H9 (cell line): ENCODE data around the gene LRRC3C. TPM values are rescaled to one million over a fixed set of nuclear protein-coding genes. Genes with fewer than 3 reads are reported as not detected.

Experiments used
- DNase-seq: peaks from one replicate; pipeline ENCODE4 v3.0.0-alpha.2; 2017
- H2AFZ ChIP-seq: one replicate; pipeline ENCODE4 v1.6.1; 2013; ENCODE audit warnings: mild to moderate bottlenecking, low read length, control low read depth, moderate library complexity
- H2AK5ac ChIP-seq: 2 replicates; pipeline ENCODE4 v1.6.1; 2013; ENCODE audit warnings: low read length, control low read depth, mixed read lengths; ENCODE audit not compliant: insufficient read length
- H2BK120ac ChIP-seq: one replicate; pipeline ENCODE4 v1.6.1; 2013; ENCODE audit warnings: low read depth, mild to moderate bottlenecking, low read length, control low read depth, inconsistent platforms; ENCODE audit not compliant: poor library complexity, severe bottlenecking
- H2BK12ac ChIP-seq: 2 replicates; pipeline ENCODE4 v1.6.1; 2013; ENCODE audit warnings: low read length, control low read depth, mixed read lengths, low read depth; ENCODE audit not compliant: insufficient read length
- H2BK15ac ChIP-seq: 2 replicates; pipeline ENCODE4 v1.6.1; 2013; ENCODE audit warnings: low read depth, low read length, control low read depth
- H2BK20ac ChIP-seq: one replicate; pipeline ENCODE4 v1.6.1; 2013; ENCODE audit warnings: low read depth, mild to moderate bottlenecking, low read length, control low read depth, inconsistent platforms; ENCODE audit not compliant: poor library complexity, severe bottlenecking
- H2BK5ac ChIP-seq: 2 replicates; pipeline ENCODE4 v1.6.1; 2013; ENCODE audit warnings: low read length, control low read depth, mixed read lengths; ENCODE audit not compliant: insufficient read length
- H3K14ac ChIP-seq: 2 replicates; pipeline ENCODE4 v1.6.1; 2013; ENCODE audit warnings: low read length, control low read depth; ENCODE audit not compliant: insufficient read depth
- H3K18ac ChIP-seq: 2 replicates; pipeline ENCODE4 v1.6.1; 2013; ENCODE audit warnings: low read depth, mild to moderate bottlenecking, mixed read lengths, low read length, control low read depth; ENCODE audit not compliant: insufficient read length
- H3K23ac ChIP-seq: 2 replicates; pipeline ENCODE4 v1.6.1; 2013; ENCODE audit warnings: low read length, control low read depth, mixed read lengths, low read depth; ENCODE audit not compliant: insufficient read length
- H3K23me2 ChIP-seq: 2 replicates; pipeline ENCODE4 v1.6.1; 2013; ENCODE audit warnings: low read depth, mild to moderate bottlenecking, mixed read lengths, low read length, control low read depth; ENCODE audit not compliant: insufficient read length, poor library complexity, severe bottlenecking
- H3K27ac ChIP-seq: 2 replicates; pipeline ENCODE4 v1.5.1; 2013; ENCODE audit warnings: low read length, control low read depth, mixed read lengths, low read depth; ENCODE audit not compliant: insufficient read length
- H3K27me3 ChIP-seq: 2 replicates; pipeline ENCODE4 v1.6.1; 2013; ENCODE audit warnings: low read length, control low read depth, inconsistent platforms; ENCODE audit not compliant: insufficient read depth
- H3K4ac ChIP-seq: 2 replicates; pipeline ENCODE4 v1.6.1; 2013; ENCODE audit warnings: low read depth, mild to moderate bottlenecking, control low read depth, inconsistent platforms, low read length, moderate library complexity
- H3K4me1 ChIP-seq: 2 replicates; pipeline ENCODE4 v1.6.1; 2013; ENCODE audit warnings: low read length, control low read depth, inconsistent platforms; ENCODE audit not compliant: insufficient read depth
- H3K4me2 ChIP-seq: 2 replicates; pipeline ENCODE4 v1.6.1; 2013; ENCODE audit warnings: low read length, control low read depth, mixed read lengths; ENCODE audit not compliant: insufficient read length, insufficient read depth
- H3K56ac ChIP-seq: 2 replicates; pipeline ENCODE4 v1.6.1; 2013; ENCODE audit warnings: low read depth, mild to moderate bottlenecking, mixed read lengths, low read length, control low read depth; ENCODE audit not compliant: insufficient read length
- H3K79me1 ChIP-seq: 2 replicates; pipeline ENCODE4 v1.6.1; 2013; ENCODE audit warnings: low read depth, mild to moderate bottlenecking, moderate library complexity, low read length, control low read depth, inconsistent platforms; ENCODE audit not compliant: insufficient read depth, poor library complexity, severe bottlenecking
- H3K79me2 ChIP-seq: 2 replicates; pipeline ENCODE4 v1.6.1; 2013; ENCODE audit warnings: low read length, control low read depth, inconsistent platforms; ENCODE audit not compliant: insufficient read depth
- H3K9ac ChIP-seq: 2 replicates; pipeline ENCODE4 v1.6.1; 2013; ENCODE audit warnings: low read length, control low read depth, mixed read lengths; ENCODE audit not compliant: insufficient read length; ENCODE audit errors: extremely low read depth
- H3K9me3 ChIP-seq: one replicate; pipeline ENCODE4 v1.6.1; 2013; ENCODE audit warnings: low read depth, low read length, inconsistent platforms; ENCODE audit not compliant: control insufficient read depth
- H3T11ph ChIP-seq: one replicate; pipeline ENCODE4 v1.6.1; 2013; ENCODE audit warnings: mild to moderate bottlenecking, low read length, control low read depth, inconsistent platforms
- H4K20me1 ChIP-seq: one replicate; pipeline ENCODE4 v1.6.1; 2013; ENCODE audit not compliant: control insufficient read depth, insufficient read length, insufficient read depth
- H4K5ac ChIP-seq: 2 replicates; pipeline ENCODE4 v1.6.1; 2013; ENCODE audit warnings: low read depth, mild to moderate bottlenecking, mixed read lengths, low read length, control low read depth; ENCODE audit not compliant: insufficient read length
- H4K8ac ChIP-seq: replicated peaks from 2 replicates; pipeline ENCODE4 v1.6.1; 2013; ENCODE audit warnings: low read length, control low read depth, mixed read lengths, low read depth; ENCODE audit not compliant: insufficient read length
- H4K91ac ChIP-seq: 2 replicates; pipeline ENCODE4 v1.6.1; 2013; ENCODE audit warnings: low read depth, mild to moderate bottlenecking, moderate library complexity, mixed read lengths, low read length, control low read depth; ENCODE audit not compliant: insufficient read length
- H3K27ac Mint-ChIP-seq, 3 experiments: 2 replicates in 2 of 3; 3 replicates in 1 of 3; pipeline ENCODE4 v1.8.0; 2020 to 2021; ENCODE audit warnings: mixed read lengths in 3 of 3, mild to moderate bottlenecking in 1 of 3, moderate library complexity in 1 of 3
- H3K27me3 Mint-ChIP-seq: 2 replicates; pipeline ENCODE4 v1.8.0; 2021; ENCODE audit warnings: low read depth, mild to moderate bottlenecking, moderate library complexity, mixed read lengths
- H3K36me3 Mint-ChIP-seq, 3 experiments: 2 replicates in 2 of 3; 3 replicates in 1 of 3; pipeline ENCODE4 v1.8.0; 2020 to 2021; ENCODE audit warnings: low read depth in 3 of 3, mixed read lengths in 3 of 3; ENCODE audit not compliant: insufficient read depth in 1 of 3
- H3K4me1 Mint-ChIP-seq, 2 experiments: 2 replicates each; pipeline ENCODE4 v1.8.0; 2020; ENCODE audit warnings: mixed read lengths in 2 of 2
- H3K4me3 Mint-ChIP-seq, 2 experiments: 2 replicates in 1 of 2; 3 replicates in 1 of 2; pipeline ENCODE4 v1.8.0; 2020 to 2021; ENCODE audit warnings: mild to moderate bottlenecking in 2 of 2, mixed read lengths in 2 of 2, moderate library complexity in 1 of 2
- H3K9me3 Mint-ChIP-seq, 2 experiments: 2 replicates in 1 of 2; 3 replicates in 1 of 2; pipeline ENCODE4 v1.8.0; 2020; ENCODE audit warnings: mild to moderate bottlenecking in 2 of 2, mixed read lengths in 2 of 2, moderate library complexity in 1 of 2
- CTCF ChIP-seq: fragments of 200-600 bp; sonication (generic); conservative IDR thresholded peaks from 3 replicates; pipeline ENCODE4 v1.8.0; 2021; ENCODE audit warnings: antibody characterized with exemption, mild to moderate bottlenecking
- WGBS: extraction: QIAGEN DNeasy Blood & Tissue Kit; methylation state at CpG from one replicate; pipeline ENCODE4 v1.1.7; 2013; ENCODE audit warnings: missing lambda C conversion rate, low lambda C conversion rate, mixed read lengths; ENCODE audit not compliant: insufficient read length; ENCODE audit errors: extremely low coverage; 5-methylcytosine and 5-hydroxymethylcytosine counted together
- total RNA-seq: library from RNA; stranded (reverse); gene quantifications from 2 replicates; pipeline ENCODE4 v1.2.1, GENCODE V29; 2021

Gene LRRC3C
- total RNA-seq, 1 experiment from 2014 or later: not detected

GRCh38 chr17:39937447-39937846, 9.9 kb downstream of the LRRC3C start:
- H4K5ac ChIP-seq: no peak overlapping the region
- H3K18ac ChIP-seq: no peak overlapping the region
- H3K23me2 ChIP-seq: no peaks in the 10 kb centered on the region

More at GRCh38 chr17:39937447-39937846, 9.9 kb downstream of the LRRC3C start:
- H4K20me1 ChIP-seq: no peaks in the 10 kb centered on the region
- no peak overlapping the region for H3K4me2 ChIP-seq
- no peak overlapping the region for H2BK120ac ChIP-seq
- H3K56ac ChIP-seq: no peak overlapping the region
- H3K4ac ChIP-seq: no peak overlapping the region
- H3K14ac ChIP-seq: no peak overlapping the region
- no peak overlapping the region for H2BK5ac ChIP-seq
- H4K8ac ChIP-seq: no peak overlapping the region
- no peak overlapping the region for H2BK20ac ChIP-seq
- H3T11ph ChIP-seq: no peak overlapping the region
- no peak overlapping the region for H3K4me3 Mint-ChIP-seq
- peaks cover 4% of the 10 kb centered on the region for H3K27me3 Mint-ChIP-seq
- H2AFZ ChIP-seq: no peak overlapping the region
- WGBS: no CpG with 5 or more reads among the region's 3 CpGs
- TF ChIP-seq CTCF: no peak
- H4K91ac ChIP-seq: no peak overlapping the region
- H3K9me3 Mint-ChIP-seq: no peaks in the 10 kb centered on the region
- no peaks in the 10 kb centered on the region for H3K36me3 Mint-ChIP-seq
- no peak overlapping the region for H3K27ac ChIP-seq
- no peak for DNase-seq
- H3K79me2 ChIP-seq: no peaks in the 10 kb centered on the region
- no peak overlapping the region for H2BK12ac ChIP-seq
- peaks cover 9 to 21% of the 10 kb centered on the region in 2 experiments for H3K4me1 Mint-ChIP-seq
- no peak overlapping the region for H3K9ac ChIP-seq
- H2BK15ac ChIP-seq: no peak overlapping the region
- H3K23ac ChIP-seq: no peak overlapping the region
- no peak overlapping the region for H2AK5ac ChIP-seq
- H3K79me1 ChIP-seq: no peaks in the 10 kb centered on the region
- no peak overlapping the region; a peak in 1 of 7 replicates for H3K27ac Mint-ChIP-seq
- H3K9me3 ChIP-seq: no peaks in the 10 kb centered on the region
- no peaks in the 10 kb centered on the region; the same call in 1 of the 2 replicates for H3K4me1 ChIP-seq
- no peaks in the 10 kb centered on the region for H3K27me3 ChIP-seq
